Motor neuron (in vitro differentiated cells): ENCODE data around the gene FAM184B. TPM values are rescaled to one million over a fixed set of nuclear protein-coding genes. Genes with fewer than 3 reads are reported as not detected.

ENCODE experiments used
- ATAC-seq, 8 experiments: fragments of 200-7000 bp; cut with Tn5 transposase; replicated peaks in 6 of 8; 2 replicates each; pipeline ENCODE4 v1.8.0; 2021; ENCODE audit warnings: mild to moderate bottlenecking in 8 of 8, moderate library complexity in 8 of 8
- H3K27ac ChIP-seq, 2 donors: fragments of 250-450 bp; sonication (Bioruptor Pico); 2 replicates each; pipeline ENCODE4 v1.9.0; 2021; ENCODE audit warnings: antibody characterized with exemption in 2 of 2, mild to moderate bottlenecking in 2 of 2, moderate library complexity in 1 of 2
- H3K4me1 ChIP-seq, 2 donors: fragments of 250-450 bp; sonication (Bioruptor Pico); replicated peaks in 1 of 2; 2 replicates each; pipeline ENCODE4 v1.6.1; 2021; ENCODE audit warnings: antibody characterized with exemption in 2 of 2, mild to moderate bottlenecking in 2 of 2, moderate library complexity in 1 of 2
- H3K4me3 ChIP-seq, 5 donors: fragments of 250-450 bp; sonication (Bioruptor Pico); 2 replicates each; pipeline ENCODE4 v1.9.0; 2021; ENCODE audit warnings: antibody characterized with exemption in 5 of 5, mild to moderate bottlenecking in 5 of 5, moderate library complexity in 4 of 5
- WGBS, 10 experiments: fragments of 450-650 bp; shearing (Covaris generic); methylation state at CpG; one replicate each; pipeline ENCODE4 v1.0.0; 2022; 5-methylcytosine and 5-hydroxymethylcytosine counted together
- in situ Hi-C, 9 experiments: fragments of 400-800 bp; cut with MboI; loops; one replicate each; pipeline ENCODE4 v1.15.0; 2021; ENCODE audit warnings: low sequenced_read_pairs in 9 of 9, low pct_unique_long_range_greater_than_20kb in 2 of 9; ENCODE audit not compliant: unreplicated experiment in 9 of 9
- total RNA-seq, 8 experiments: library from RNA; unstranded; fragments of 300-600 nt; gene quantifications; 2 replicates each; pipeline versions ENCODE4 v1.2.3 to v1.2.4, GENCODE V29; 2022

Gene FAM184B
- total RNA-seq: 1 to 10 TPM in 2 of 8 experiments, under 1 TPM in 5, not detected in 1; 0.21 to 3.2 (median 0.64) TPM

GRCh38 chr4:17781300-17782287 lies at the start of gene FAM184B:
TSS of gene FAM184B (minus strand) at chr4:17781621. CDS start at chr4:17781299, 322 bp downstream.
- ATAC-seq: peak; percentile 65 to 86 (median 80)
- Histone ChIP-seq H3K27ac (no peak within 1 kb of the TSS), H3K4me3 (peak within 1 kb of the TSS; percentile 28 to 40 (median 32)), H3K4me1 (peaks cover 0 to 3% of the 10 kb centered on the region in 2 donors)
- 0 to 55% (median 28%) methylated on average over 1 to 16 of the region's 82 CpGs; no CpG with 5 or more reads in 2 of the 10 experiments for WGBS, 10 experiments
- in situ Hi-C loops: no loop called here

GRCh38 chr4:17823871-17824669 lies 42.6 kb upstream of the FAM184B start:
- WGBS, 10 experiments: 71 to 100% (median 89%) methylated on average over 1 of the region's 1 CpG; no CpG with 5 or more reads in 2 of the 10 experiments
- Histone ChIP-seq H3K4me1 (peaks cover 0 to 2% of the 10 kb centered on the region in 2 donors), H3K27ac (no peak overlapping the region), H3K4me3 (no peak overlapping the region)
- in situ Hi-C loops: loop anchor here in 5 of 9 experiments (25.0 kb wide), 4 partner anchors 188 to 763 kb away; partner anchors contain the start of gene LCORL (in 1 of the 5)
- ATAC-seq: no peak

- WGBS, 10 experiments: 19 to 84% (median 65%) methylated on average over 1 to 5 of the region's 5 CpGs
Observed at GRCh38 chr4:17817027-17817426, 35.6 kb upstream of the FAM184B start.

DNA sequence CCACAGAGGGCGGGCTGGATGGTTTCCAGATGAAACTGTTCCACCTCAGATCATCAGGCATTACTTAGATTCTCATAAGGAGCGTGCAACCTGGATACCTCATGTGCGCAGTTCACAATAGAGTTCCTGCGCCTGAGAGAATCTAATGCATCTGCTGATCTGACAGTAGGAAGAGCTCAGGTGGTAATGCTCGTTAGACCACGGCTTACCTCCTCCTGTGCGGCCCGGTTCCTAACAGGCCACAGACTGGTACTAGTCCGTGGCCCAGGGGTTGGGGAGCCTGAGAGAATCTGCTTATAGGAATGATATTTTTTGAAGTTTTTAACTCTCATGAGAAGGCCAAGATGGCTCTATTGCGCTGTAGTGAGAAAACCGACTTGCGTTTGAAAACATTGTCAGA lies 34.7 kb upstream of the FAM184B start:
- H3K4me3 ChIP-seq: no peak overlapping the region
- in situ Hi-C loops: loop anchor here in 5 of 9 experiments (25.0 kb wide), 4 partner anchors 196 to 771 kb away; partner anchors contain the start of gene LCORL (in 1 of the 5)
- peaks cover 0 to 4% of the 10 kb centered on the region in 2 donors for H3K4me1 ChIP-seq
- 84 to 100% (median 98%) methylated on average over 2 to 8 of the region's 12 CpGs for WGBS, 10 experiments
- no peak for ATAC-seq
- H3K27ac ChIP-seq: no peak overlapping the region

More at GRCh38 chr4:17817027-17817426, 35.6 kb upstream of the FAM184B start:
- H3K4me3 ChIP-seq: no peak overlapping the region
- no peak overlapping the region for H3K27ac ChIP-seq
- peak; percentile 69 to 82 (median 76) for ATAC-seq
- in situ Hi-C loops: loop anchor here in 5 of 9 experiments (25.0 kb wide), 4 partner anchors 195 to 770 kb away; partner anchors contain the start of gene LCORL (in 1 of the 5)
- H3K4me1 ChIP-seq: no peaks in the 10 kb centered on the region

GRCh38 chr4:17814140-17814539 lies 32.7 kb upstream of the FAM184B start:
- peaks cover 0 to 4% of the 10 kb centered on the region in 2 donors for H3K4me1 ChIP-seq
- in situ Hi-C loops: loop anchor here in 5 of 9 experiments (25.0 kb wide), 4 partner anchors 198 to 773 kb away; partner anchors contain the start of gene LCORL (in 1 of the 5)
- WGBS, 10 experiments: 48 to 94% (median 88%) methylated on average over 1 to 3 of the region's 3 CpGs; no CpG with 5 or more reads in 5 of the 10 experiments
- H3K4me3 ChIP-seq: no peak overlapping the region
- H3K27ac ChIP-seq: no peak overlapping the region
- ATAC-seq: no peak

DNA sequence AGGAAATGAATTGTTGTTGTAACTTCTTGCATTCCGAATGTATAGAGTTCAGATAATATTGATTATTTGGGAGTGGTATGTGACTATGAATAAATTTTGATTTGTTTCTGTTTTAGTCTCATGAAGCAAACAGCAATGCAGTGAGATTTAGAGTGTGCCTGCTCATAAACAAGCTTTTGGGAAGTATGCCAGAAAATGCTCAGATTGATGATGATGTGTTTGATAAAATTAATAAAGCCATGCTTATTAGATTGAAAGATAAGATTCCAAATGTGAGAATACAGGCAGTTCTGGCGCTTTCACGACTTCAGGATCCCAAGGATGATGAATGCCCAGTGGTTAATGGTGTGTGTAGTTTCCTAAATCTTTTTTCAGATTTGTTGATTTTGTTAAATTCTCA lies 31.4 kb upstream of the FAM184B start:
- 0 to 100% (median 53%) methylated on average over 1 to 3 of the region's 3 CpGs; no CpG with 5 or more reads in 1 of the 10 experiments for WGBS, 10 experiments
- Histone ChIP-seq H3K27ac (no peak overlapping the region), H3K4me3 (no peak overlapping the region), H3K4me1 (peaks cover under 1 to 16% of the 10 kb centered on the region in 2 donors)
- in situ Hi-C loops: loop anchor here in 5 of 9 experiments (25.0 kb wide), 4 partner anchors 200 to 774 kb away; partner anchors contain the start of gene LCORL (in 1 of the 5)
- no peak for ATAC-seq

GRCh38 chr4:17812125-17812524 lies 30.7 kb upstream of the FAM184B start:
- in situ Hi-C loops: loop anchor here in 5 of 9 experiments (25.0 kb wide), 4 partner anchors 200 to 775 kb away; partner anchors contain the start of gene LCORL (in 1 of the 5)
- H3K4me3 ChIP-seq: peak overlapping the region in 3 of 5 donors; percentile 44 to 95 (median 72)
- no peak for ATAC-seq
- no peak overlapping the region for H3K27ac ChIP-seq
- H3K4me1 ChIP-seq: peaks cover 7 to 23% of the 10 kb centered on the region in 2 donors
- 0 to 21% (median 0%) methylated on average over 1 to 3 of the region's 3 CpGs for WGBS, 10 experiments

- peaks cover 7 to 23% of the 10 kb centered on the region in 2 donors for H3K4me1 ChIP-seq
- in situ Hi-C loops: loop anchor here in 5 of 9 experiments (25.0 kb wide), 4 partner anchors 201 to 776 kb away; partner anchors contain the start of gene LCORL (in 1 of the 5)
- ATAC-seq: peak; percentile 16 to 48 (median 40)
- H3K27ac ChIP-seq: peak overlapping the region in 1 of 2 donors; percentile 14
- 0 to 6% (median 0%) methylated on average over 6 to 14 of the region's 48 CpGs; no CpG with 5 or more reads in 5 of the 10 experiments for WGBS, 10 experiments
- H3K4me3 ChIP-seq: peak overlapping the region; percentile 44 to 95 (median 72)
Observed at GRCh38 chr4:17811078-17811603, 29.7 kb upstream of the FAM184B start.

GRCh38 chr4:17810260-17811077 lies 29.0 kb upstream of the FAM184B start, which contains the start of the genes DCAF16 and NCAPG:
TSS of gene DCAF16 (minus strand) at chr4:17810757. CDS start at chr4:17804141, 6,616 bp downstream.
TSS of gene NCAPG (plus strand) at chr4:17810979. CDS start at chr4:17811078, 99 bp downstream.
- 0 to 1% (median 0%) methylated on average over 2 to 29 of the region's 69 CpGs; no CpG with 5 or more reads in 4 of the 10 experiments for WGBS, 10 experiments
- in situ Hi-C loops: loop anchor here in 5 of 9 experiments (25.0 kb wide), 4 partner anchors 202 to 777 kb away; partner anchors contain the start of gene LCORL (in 1 of the 5)

GRCh38 chr4:17809667-17810066 lies 28.2 kb upstream of the FAM184B start:
- no peak for ATAC-seq
- in situ Hi-C loops: loop anchor here in 6 of 9 experiments (10.0 to 25.0 kb wide), 6 partner anchors 203 to 778 kb away; partner anchors contain the start of genes LAP3 (in 1 of the 6) and LCORL (in 1 of the 6)
- WGBS, 10 experiments: 0 to 13% (median 1%) methylated on average over 2 to 7 of the region's 7 CpGs

More at GRCh38 chr4:17810260-17811077, 29.0 kb upstream of the FAM184B start, which contains the start of the genes DCAF16 and NCAPG:
- peak within 1 kb of the TSS; percentile 58 to 95 (median 73) for H3K4me3 ChIP-seq
- ATAC-seq: peak; percentile 88 to 96 (median 93)
- H3K27ac ChIP-seq: peak within 1 kb of the TSS; percentile 89 to 96
- peaks cover 7 to 23% of the 10 kb centered on the region in 2 donors for H3K4me1 ChIP-seq

More at GRCh38 chr4:17809667-17810066, 28.2 kb upstream of the FAM184B start:
- peak overlapping the region; percentile 58 to 95 (median 73) for H3K4me3 ChIP-seq
- peaks cover 7 to 23% of the 10 kb centered on the region in 2 donors for H3K4me1 ChIP-seq
- peak overlapping the region; percentile 89 to 96 for H3K27ac ChIP-seq
